SU-DHL-6 (cell line): ENCODE results near the gene NDUFV1.
"Not testable (repeated sequence)": the region's sequence is repeated elsewhere in the genome, so short reads cannot be mapped to it uniquely, and the experiment has no call there.

Experiments used
- EZH2phosphoT487 ChIP-seq: fragments of 200-600 bp; sonication (generic), shearing (Covaris generic); conservative IDR thresholded peaks from 2 replicates; pipeline ENCODE4 v1.6.1; 2018; ENCODE audit warnings: mild to moderate bottlenecking, antibody characterized with exemption, low read length, moderate library complexity, mixed read lengths
- TF ChIP-seq, protein P1 (sequence below): fragments of 200-600 bp; sonication (generic); IDR thresholded peaks from one replicate; pipeline ENCODE4 v1.5.1; 2017; ENCODE audit warnings: antibody characterized with exemption, mild to moderate bottlenecking, low read length, moderate library complexity; ENCODE audit not compliant: insufficient read depth, poor library complexity, severe bottlenecking

DNA sequence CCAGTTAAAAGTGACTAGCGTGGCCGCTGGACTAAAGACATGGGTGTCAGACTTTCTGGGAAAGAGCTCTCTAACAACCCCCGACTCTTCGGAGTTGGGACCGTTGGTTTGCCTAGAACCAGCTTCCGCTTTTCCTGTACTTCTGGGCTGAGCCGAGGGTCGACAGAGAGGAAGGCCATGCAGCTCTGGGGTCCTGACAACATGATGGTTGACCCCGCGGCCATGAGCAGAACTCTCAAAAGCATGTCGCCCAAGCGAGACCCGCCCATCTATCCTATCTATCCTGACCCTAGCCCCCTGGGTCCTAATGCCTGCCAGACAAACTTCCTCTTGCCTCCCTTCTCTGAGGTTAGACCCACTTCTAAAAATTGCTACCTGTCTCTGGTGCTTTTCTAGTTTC, 13.9 kb downstream of the NDUFV1 start:
- TF ChIP-seq, protein P1, sequence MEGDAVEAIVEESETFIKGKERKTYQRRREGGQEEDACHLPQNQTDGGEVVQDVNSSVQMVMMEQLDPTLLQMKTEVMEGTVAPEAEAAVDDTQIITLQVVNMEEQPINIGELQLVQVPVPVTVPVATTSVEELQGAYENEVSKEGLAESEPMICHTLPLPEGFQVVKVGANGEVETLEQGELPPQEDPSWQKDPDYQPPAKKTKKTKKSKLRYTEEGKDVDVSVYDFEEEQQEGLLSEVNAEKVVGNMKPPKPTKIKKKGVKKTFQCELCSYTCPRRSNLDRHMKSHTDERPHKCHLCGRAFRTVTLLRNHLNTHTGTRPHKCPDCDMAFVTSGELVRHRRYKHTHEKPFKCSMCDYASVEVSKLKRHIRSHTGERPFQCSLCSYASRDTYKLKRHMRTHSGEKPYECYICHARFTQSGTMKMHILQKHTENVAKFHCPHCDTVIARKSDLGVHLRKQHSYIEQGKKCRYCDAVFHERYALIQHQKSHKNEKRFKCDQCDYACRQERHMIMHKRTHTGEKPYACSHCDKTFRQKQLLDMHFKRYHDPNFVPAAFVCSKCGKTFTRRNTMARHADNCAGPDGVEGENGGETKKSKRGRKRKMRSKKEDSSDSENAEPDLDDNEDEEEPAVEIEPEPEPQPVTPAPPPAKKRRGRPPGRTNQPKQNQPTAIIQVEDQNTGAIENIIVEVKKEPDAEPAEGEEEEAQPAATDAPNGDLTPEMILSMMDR = not testable (repeated sequence)
- TF ChIP-seq EZH2phosphoT487 = not testable (repeated sequence)
